Osteoblast (primary cell): Measurements from ENCODE around the gene REEP5. TPM values are rescaled to one million over a fixed set of nuclear protein-coding genes. Genes with fewer than 3 reads are reported as not detected.
"Not testable (repeated sequence)": the region's sequence is repeated elsewhere in the genome, so short reads cannot be mapped to it uniquely, and the experiment has no call there.

Experiments used
- DNase-seq: peaks from one replicate; pipeline ENCODE4 v3.0.0; 2011; ENCODE audit warnings: low spot score, mixed read lengths; ENCODE audit not compliant: insufficient read length; ENCODE audit errors: missing footprints
- H2AFZ ChIP-seq: 2 replicates; pipeline ENCODE4 v1.6.0; 2011; ENCODE audit warnings: mild to moderate bottlenecking, low read length
- H3K27ac ChIP-seq: 2 replicates; pipeline ENCODE4 v1.5.1; 2011; ENCODE audit warnings: mild to moderate bottlenecking, low read depth, low read length, moderate library complexity
- H3K27me3 ChIP-seq: 2 replicates; pipeline ENCODE4 v1.6.0; 2012; ENCODE audit warnings: mild to moderate bottlenecking, control low read depth, inconsistent platforms, low read length, moderate library complexity; ENCODE audit not compliant: insufficient read depth
- H3K36me3 ChIP-seq: 2 replicates; pipeline ENCODE4 v1.5.1; 2011; ENCODE audit warnings: mild to moderate bottlenecking, low read length, control low read depth, moderate library complexity; ENCODE audit not compliant: insufficient read depth
- H3K4me1 ChIP-seq: 2 replicates; pipeline ENCODE4 v1.5.1; 2011; ENCODE audit warnings: mild to moderate bottlenecking, low read length, control low read depth, moderate library complexity; ENCODE audit not compliant: insufficient read depth
- H3K4me2 ChIP-seq: 2 replicates; pipeline ENCODE4 v1.6.0; 2011; ENCODE audit warnings: mild to moderate bottlenecking, low read length; ENCODE audit not compliant: insufficient read depth
- H3K4me3 ChIP-seq: fragments of 200-600 bp; sonication (generic); 3 replicates; pipeline ENCODE4 v1.5.1; 2012; ENCODE audit warnings: mild to moderate bottlenecking, low read length, inconsistent platforms; ENCODE audit not compliant: insufficient read depth
- H3K79me2 ChIP-seq: 2 replicates; pipeline ENCODE4 v1.6.0; 2012; ENCODE audit warnings: mild to moderate bottlenecking, low read length, control low read depth, inconsistent platforms; ENCODE audit not compliant: insufficient read depth
- H3K9me3 ChIP-seq: 2 replicates; pipeline ENCODE4 v1.5.1; 2011; ENCODE audit warnings: low read depth, low read length, control low read depth
- H4K20me1 ChIP-seq: 2 replicates; pipeline ENCODE4 v1.6.0; 2012; ENCODE audit warnings: mild to moderate bottlenecking, low read length, control low read depth; ENCODE audit not compliant: insufficient read depth
- total RNA-seq: library from RNA; depleted of rRNA; stranded (reverse); fragments of >200 nt; gene quantifications from 2 replicates; pipeline ENCODE4 v1.2.3, GENCODE V29; 2012
- TF ChIP-seq, protein P1 (sequence below): IDR thresholded peaks from 2 replicates; pipeline ENCODE4 v1.5.1; 2011; ENCODE audit warnings: mild to moderate bottlenecking, low read depth, low read length, moderate library complexity; ENCODE audit errors: extremely low read depth

REEP5 gene
- total RNA-seq, 1 donor: 37.3 TPM

- peaks cover 26% of the 10 kb centered on the region for H3K79me2 ChIP-seq
These were observed 29.3 kb downstream of the REEP5 start for GRCh38 chr5:112892776-112893175.

GRCh38 chr5:112892066-112892465 lies 30.0 kb downstream of the REEP5 start:
- peaks cover 12% of the 10 kb centered on the region for H4K20me1 ChIP-seq
- H3K4me2 ChIP-seq, H3K4me1 ChIP-seq, H3K9me3 ChIP-seq, H3K27ac ChIP-seq, H2AFZ ChIP-seq, DNase-seq, H3K4me3 ChIP-seq, H3K27me3 ChIP-seq: not testable (repeated sequence)
- H3K36me3 ChIP-seq: peaks cover 30% of the 10 kb centered on the region
- H3K79me2 ChIP-seq: peaks cover 25% of the 10 kb centered on the region

More at GRCh38 chr5:112892776-112893175, 29.3 kb downstream of the REEP5 start:
- no peak overlapping the region for H3K4me2 ChIP-seq
- H3K4me1 ChIP-seq: no peaks in the 10 kb centered on the region
- H3K36me3 ChIP-seq: peaks cover 29% of the 10 kb centered on the region
- no peak overlapping the region for H3K4me3 ChIP-seq
- DNase-seq: no peak
- no peak overlapping the region for H3K27ac ChIP-seq
- no peaks in the 10 kb centered on the region for H3K9me3 ChIP-seq
- TF ChIP-seq, protein P1, sequence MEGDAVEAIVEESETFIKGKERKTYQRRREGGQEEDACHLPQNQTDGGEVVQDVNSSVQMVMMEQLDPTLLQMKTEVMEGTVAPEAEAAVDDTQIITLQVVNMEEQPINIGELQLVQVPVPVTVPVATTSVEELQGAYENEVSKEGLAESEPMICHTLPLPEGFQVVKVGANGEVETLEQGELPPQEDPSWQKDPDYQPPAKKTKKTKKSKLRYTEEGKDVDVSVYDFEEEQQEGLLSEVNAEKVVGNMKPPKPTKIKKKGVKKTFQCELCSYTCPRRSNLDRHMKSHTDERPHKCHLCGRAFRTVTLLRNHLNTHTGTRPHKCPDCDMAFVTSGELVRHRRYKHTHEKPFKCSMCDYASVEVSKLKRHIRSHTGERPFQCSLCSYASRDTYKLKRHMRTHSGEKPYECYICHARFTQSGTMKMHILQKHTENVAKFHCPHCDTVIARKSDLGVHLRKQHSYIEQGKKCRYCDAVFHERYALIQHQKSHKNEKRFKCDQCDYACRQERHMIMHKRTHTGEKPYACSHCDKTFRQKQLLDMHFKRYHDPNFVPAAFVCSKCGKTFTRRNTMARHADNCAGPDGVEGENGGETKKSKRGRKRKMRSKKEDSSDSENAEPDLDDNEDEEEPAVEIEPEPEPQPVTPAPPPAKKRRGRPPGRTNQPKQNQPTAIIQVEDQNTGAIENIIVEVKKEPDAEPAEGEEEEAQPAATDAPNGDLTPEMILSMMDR: no peak
- peaks cover 12% of the 10 kb centered on the region for H4K20me1 ChIP-seq
- H2AFZ ChIP-seq: no peak overlapping the region
- no peaks in the 10 kb centered on the region for H3K27me3 ChIP-seq

- Histone ChIP-seq H3K4me1 (no peaks in the 10 kb centered on the region), H3K4me3 (no peak overlapping the region), H3K79me2 (peaks cover 25% of the 10 kb centered on the region), H3K27ac (no peak overlapping the region), H3K27me3 (no peaks in the 10 kb centered on the region), H3K4me2 (no peak overlapping the region), H3K36me3 (peaks cover 39% of the 10 kb centered on the region), H2AFZ (no peak overlapping the region), H3K9me3 (no peaks in the 10 kb centered on the region), H4K20me1 (no peaks in the 10 kb centered on the region)
- TF ChIP-seq, protein P1: no peak
- no peak for DNase-seq
These were observed 35.1 kb downstream of the REEP5 start for GRCh38 chr5:112886975-112887374.

DNA sequence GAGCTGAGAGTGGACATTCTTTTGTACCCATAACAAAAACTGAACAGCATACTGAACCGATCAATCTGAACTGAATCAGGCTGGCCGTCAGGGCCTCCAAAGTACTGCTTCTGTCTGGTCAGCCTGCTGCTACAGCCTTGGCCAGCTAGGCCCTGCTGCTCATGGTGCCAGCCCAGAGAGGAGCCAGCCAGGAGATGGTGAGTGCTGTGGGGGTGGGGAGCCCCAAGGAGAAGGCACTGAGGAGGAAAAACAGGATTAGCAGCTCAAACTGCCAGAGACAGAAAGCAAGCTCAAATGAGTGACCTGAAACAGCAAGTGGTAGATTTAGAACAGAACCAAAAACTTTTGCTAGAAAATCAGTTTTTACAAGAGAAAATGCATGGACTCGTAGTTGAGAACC lies 37.0 kb downstream of the REEP5 start:
- Histone ChIP-seq H3K27ac (no peak overlapping the region), H2AFZ (no peak overlapping the region), H3K4me3 (no peak overlapping the region), H3K27me3 (no peaks in the 10 kb centered on the region), H3K36me3 (peaks cover 46% of the 10 kb centered on the region), H3K4me1 (no peaks in the 10 kb centered on the region), H3K9me3 (no peaks in the 10 kb centered on the region), H3K79me2 (peaks cover 21% of the 10 kb centered on the region), H3K4me2 (no peak overlapping the region), H4K20me1 (no peaks in the 10 kb centered on the region)
- TF ChIP-seq, protein P1: no peak
- DNase-seq: no peak
